SIG-M5 treated with dmso at 0.1 percent for 504 hours (cell line): ENCODE measurements around the gene MSH5.
"Not testable (repeated sequence)": the region's sequence is repeated elsewhere in the genome, so short reads cannot be mapped to it uniquely, and the experiment has no call there.

Experiments
- DNase-seq: peaks from one replicate; lab custom pipeline; 2025; ENCODE audit not compliant: unreplicated experiment; lab: John Stamatoyannopoulos, UW

The MSH5 gene

GRCh38 chr6:31739639-31740396, at the start of gene MSH5:
TSS of gene MSH5 (plus strand) at chr6:31740005. CDS start at chr6:31740467, 462 bp downstream.
- DNase-seq = peak; percentile 99

- DNase-seq = no peak
Measured at GRCh38 chr6:31690231-31691077, 49.4 kb upstream of the MSH5 start.

GRCh38 chr6:31691078-31691463, 48.7 kb upstream of the MSH5 start:
- DNase-seq = no peak

GRCh38 chr6:31691564-31692108, 48.2 kb upstream of the MSH5 start:
- no peak for DNase-seq

GRCh38 chr6:31692353-31692752, 47.5 kb upstream of the MSH5 start:
- DNase-seq = no peak

GRCh38 chr6:31692886-31693285, 46.9 kb upstream of the MSH5 start:
- no peak for DNase-seq

GRCh38 chr6:31693535-31693934, 46.3 kb upstream of the MSH5 start:
- no peak for DNase-seq

- no peak for DNase-seq
Measured at GRCh38 chr6:31697555-31697954, 42.2 kb upstream of the MSH5 start.

GRCh38 chr6:31700740-31701401, 38.9 kb upstream of the MSH5 start:
- DNase-seq = no peak

- no peak for DNase-seq
Measured at GRCh38 chr6:31701666-31702404, 38.0 kb upstream of the MSH5 start.

GRCh38 chr6:31702405-31702818, 37.4 kb upstream of the MSH5 start:
- DNase-seq = no peak

GRCh38 chr6:31702819-31703716, 36.7 kb upstream of the MSH5 start, which contains the start of gene ABHD16A:
TSS of gene ABHD16A (minus strand) at chr6:31703324. CDS start at chr6:31703281, 43 bp downstream.
- peak; percentile 97 for DNase-seq

- no peak for DNase-seq
Measured at GRCh38 chr6:31705931-31706330, 33.9 kb upstream of the MSH5 start.

- no peak for DNase-seq
Measured at GRCh38 chr6:31706599-31706998, 33.2 kb upstream of the MSH5 start, which contains the start of gene LY6G6F. TSS of gene LY6G6F (plus strand) at chr6:31706866. CDS start at chr6:31706907, 41 bp downstream.

GRCh38 chr6:31707701-31708100, 32.1 kb upstream of the MSH5 start:
- no peak for DNase-seq

- no peak for DNase-seq
Measured at GRCh38 chr6:31708224-31708623, 31.6 kb upstream of the MSH5 start.

GRCh38 chr6:31709157-31709556, 30.6 kb upstream of the MSH5 start:
- DNase-seq = not testable (repeated sequence)

GRCh38 chr6:31710523-31711219, 29.1 kb upstream of the MSH5 start:
- no peak for DNase-seq

- no peak for DNase-seq
Measured at GRCh38 chr6:31711233-31711632, 28.6 kb upstream of the MSH5 start.
